HG03558 (cell line): ENCODE results near the gene ZNF48.
A peak's percentile ranks its signal among the peaks of the same experiment; 100 is the strongest.

ENCODE experiments used
- ATAC-seq: cut with Tn5 transposase; IDR thresholded peaks from one replicate; pipeline ENCODE4 v1.9.1; 2021; ENCODE audit warnings: moderate number of reproducible peaks; ENCODE audit not compliant: unreplicated experiment; ENCODE audit errors: extremely low read depth

ZNF48 gene

DNA sequence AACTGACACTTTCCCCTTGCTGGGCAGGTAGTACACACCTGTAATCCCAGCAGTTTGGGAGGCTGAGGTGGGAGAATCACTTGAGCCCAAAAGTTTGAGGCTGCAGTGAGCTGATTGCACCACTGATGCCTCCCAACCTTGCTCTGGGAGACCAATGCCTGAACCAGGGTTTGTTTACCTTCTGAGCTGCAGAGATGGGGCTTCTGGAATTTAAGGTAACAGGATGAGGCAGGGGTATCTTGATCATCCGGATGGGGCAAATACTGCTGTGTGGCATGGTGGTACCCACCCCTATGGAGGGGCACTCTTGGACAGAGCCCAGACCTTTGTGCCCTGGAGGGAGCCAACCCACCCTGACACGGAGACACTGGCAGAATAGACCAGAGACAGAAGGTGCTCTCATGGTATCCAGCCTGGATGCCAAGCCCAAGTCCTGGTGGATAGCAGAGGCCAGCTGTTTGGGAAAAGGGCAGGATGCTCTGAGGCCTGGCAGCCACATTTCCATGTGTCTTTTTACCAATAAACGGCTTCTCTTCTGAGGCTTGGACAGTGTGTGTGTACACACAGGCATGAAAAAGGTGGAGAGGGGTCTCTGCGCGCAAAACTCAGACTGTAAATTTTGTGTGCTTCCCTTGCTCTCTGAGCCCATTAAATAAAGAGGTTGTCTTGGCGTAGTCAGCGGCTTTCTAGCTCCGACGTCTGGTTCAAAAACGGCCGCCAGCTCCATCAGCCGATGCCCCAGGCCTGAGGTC lies 4.4 kb downstream of the ZNF48 start:
- ATAC-seq, result no peak

DNA sequence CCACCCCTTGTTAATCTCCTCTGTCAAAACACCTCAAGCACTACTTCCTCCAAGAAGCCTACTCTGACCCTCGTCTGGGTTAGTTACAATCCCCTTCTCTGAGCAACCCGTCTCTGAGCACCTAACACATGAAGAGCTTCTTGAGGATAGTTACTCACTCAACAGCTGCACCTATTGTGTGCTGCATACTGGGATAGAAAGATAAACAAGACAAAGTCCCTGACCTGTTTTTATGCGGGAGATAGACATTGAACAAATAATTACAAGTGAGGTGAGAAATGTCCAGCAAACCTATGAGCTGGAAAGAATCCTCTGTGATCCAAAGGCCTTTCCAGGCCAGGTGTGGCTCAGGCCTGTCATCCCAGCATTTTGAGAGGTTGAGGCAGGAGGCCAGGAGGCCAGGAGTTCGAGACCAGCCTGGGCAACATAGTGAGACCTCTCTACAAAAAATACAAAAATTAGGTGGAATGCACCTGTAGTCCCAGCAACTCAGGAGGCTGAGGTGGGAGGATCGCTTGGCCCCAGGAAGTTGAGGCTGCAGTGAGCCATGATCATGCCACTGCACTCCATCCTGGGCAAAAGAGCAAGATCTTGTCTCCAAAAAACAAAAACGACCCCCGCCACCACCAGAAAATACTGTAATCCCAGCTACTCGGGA lies 6.7 kb downstream of the ZNF48 start:
- no peak for ATAC-seq

- ATAC-seq, result no peak
Observed at GRCh38 chr16:30406795-30407101, 11.5 kb downstream of the ZNF48 start.

DNA sequence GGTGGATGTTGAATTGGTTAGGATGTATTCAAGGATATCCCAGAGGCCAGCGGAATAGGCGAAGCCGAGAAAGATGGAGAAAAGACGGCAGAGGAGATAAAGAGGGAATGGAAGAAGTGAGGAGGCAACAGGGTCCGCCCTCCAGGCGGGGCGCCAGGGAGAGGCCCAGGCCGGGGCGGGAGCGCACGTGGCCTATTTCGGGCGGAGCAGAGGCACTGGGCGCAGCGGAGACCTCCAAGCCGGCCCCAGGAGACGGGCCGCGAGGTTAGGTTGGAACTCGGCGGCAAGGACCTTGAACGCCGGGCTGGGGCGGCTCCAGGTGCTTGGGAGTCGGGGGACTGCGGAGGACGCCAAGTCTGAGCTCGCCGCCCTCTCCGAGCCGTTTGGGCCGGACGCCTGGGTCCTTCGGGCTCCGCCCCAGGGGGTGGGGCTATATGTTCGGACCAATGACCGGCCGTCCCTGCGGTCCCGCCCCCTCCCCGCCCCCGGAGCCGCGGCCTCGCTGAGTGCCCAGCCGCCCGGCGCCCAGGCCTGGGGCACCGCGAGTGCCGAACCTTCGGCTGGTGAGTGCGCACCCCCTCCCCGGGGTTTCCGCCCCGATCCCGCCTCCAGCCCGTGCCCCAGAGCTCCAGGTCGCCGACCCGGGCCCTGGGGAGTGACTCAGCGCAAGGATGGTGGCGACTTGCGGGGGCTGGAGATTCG lies 12.0 kb downstream of the ZNF48 start, which contains the start of gene ZNF771:
ZNF771 (plus strand) TSS at position 505 of the 702 bp plus-strand sequence. CDS start 448 bp downstream, outside the sequence.
- no peak for ATAC-seq

DNA sequence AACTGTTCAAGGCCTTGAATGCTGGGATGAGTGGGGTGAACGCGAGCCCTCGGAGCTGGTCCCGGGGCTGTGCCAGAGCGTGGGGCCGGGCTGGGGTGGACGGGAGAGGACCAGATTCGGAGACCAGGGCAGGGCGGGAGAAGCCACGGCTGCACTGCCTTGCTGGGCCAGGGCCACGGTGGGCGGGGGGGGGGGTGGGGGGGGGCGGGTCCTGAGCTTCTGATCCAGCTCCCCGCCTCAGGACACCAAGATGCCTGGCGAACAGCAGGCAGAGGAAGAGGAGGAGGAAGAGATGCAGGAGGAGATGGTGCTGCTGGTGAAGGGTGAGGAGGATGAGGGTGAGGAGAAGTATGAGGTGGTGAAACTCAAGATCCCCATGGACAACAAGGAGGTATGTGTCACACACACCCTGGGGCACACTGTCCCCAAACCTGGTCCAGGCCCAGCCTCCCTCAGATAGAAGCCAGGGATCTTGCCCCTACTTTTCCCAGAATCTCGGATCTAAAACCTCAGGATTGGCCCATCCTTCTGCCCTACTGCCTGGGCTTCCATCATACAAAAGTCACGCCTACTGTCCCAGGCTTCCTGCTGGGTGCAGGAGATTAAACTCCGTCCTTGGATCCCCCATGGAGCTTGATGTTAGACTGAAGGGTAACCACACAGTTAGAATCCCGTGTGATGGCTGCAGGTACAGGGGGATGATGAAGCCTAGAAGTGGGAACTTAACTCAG lies 12.7 kb downstream of the ZNF48 start:
- ATAC-seq, result no peak

- no peak for ATAC-seq
Observed at GRCh38 chr16:30409125-30410060, 14.2 kb downstream of the ZNF48 start.

DNA sequence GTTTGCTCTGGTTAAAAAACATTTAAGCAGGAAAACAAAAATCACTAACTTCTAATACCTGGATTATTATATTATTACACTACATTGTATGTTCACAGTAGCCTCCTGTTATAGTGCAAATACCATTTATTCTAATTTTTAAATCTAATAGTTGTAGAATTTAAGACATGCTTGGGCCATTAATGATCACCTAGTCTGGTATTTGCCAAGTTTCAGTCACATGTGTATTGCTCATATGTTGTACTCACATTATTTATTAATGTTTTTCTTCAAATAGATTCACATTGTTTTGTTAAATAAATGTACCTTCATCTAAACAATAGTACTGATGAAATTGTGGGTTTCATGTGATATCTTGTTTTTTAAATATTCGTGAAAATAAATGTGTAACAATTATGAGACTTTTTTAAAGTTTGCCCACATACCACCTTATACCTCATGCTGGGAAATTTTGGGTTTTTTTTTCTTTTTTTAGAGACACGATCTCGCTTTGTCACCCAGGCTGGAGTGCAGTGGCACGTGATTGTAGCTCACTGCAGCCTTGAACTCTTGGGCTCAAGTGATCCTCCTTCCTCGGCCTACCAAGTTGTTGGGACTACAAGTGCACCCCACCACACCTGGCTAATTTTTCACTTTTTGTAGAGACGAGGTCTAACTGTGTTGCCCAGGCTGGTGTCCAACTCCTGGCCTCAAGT lies 18.0 kb downstream of the ZNF48 start:
- ATAC-seq, result no peak

GRCh38 chr16:30414159-30414558 lies 18.9 kb downstream of the ZNF48 start:
- ATAC-seq, result no peak

- no peak for ATAC-seq
Observed at GRCh38 chr16:30416047-30416603, 20.9 kb downstream of the ZNF48 start.

GRCh38 chr16:30416624-30417528 lies 21.7 kb downstream of the ZNF48 start:
- no peak for ATAC-seq

DNA sequence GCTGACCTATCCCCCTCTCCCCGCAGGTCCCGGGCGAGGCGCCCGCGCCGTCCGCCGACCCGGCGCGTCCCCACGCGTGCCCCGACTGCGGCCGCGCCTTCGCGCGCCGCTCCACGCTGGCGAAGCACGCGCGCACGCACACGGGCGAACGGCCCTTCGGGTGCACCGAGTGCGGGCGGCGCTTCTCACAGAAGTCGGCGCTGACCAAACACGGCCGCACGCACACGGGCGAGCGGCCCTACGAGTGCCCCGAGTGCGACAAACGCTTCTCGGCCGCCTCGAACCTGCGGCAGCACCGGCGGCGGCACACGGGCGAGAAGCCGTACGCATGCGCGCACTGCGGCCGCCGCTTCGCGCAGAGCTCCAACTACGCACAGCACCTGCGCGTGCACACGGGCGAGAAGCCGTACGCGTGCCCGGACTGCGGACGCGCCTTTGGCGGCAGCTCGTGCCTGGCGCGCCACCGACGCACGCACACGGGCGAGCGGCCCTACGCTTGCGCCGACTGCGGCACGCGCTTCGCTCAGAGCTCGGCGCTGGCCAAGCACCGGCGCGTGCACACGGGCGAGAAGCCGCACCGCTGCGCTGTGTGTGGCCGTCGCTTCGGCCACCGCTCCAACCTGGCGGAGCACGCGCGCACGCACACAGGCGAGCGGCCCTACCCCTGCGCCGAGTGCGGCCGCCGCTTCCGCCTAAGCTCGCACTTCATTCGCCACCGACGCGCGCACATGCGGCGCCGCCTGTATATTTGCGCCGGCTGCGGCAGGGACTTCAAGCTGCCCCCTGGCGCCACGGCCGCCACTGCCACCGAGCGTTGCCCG lies 22.5 kb downstream of the ZNF48 start:
- peak; percentile 61 for ATAC-seq

GRCh38 chr16:30418350-30419181 lies 23.3 kb downstream of the ZNF48 start:
- no peak for ATAC-seq

DNA sequence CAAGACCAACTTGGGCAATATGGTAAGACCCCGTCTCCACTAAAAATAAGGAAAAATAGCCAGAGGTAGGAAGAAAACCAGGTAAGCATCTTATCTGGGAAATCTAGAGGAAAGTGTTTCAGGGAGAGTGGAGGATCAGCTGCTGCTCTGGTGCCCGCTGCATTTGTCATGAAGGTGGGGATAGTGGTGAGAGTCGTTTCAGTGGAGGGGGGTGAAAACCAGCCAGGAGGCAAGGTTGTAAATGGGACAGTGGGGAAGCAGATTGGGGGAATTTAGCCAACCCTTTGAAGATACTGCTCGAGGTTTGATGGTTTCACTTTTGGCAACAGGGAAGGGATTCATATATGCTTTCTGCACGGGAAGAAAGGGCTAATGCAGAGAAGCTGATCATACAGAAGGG lies 25.8 kb downstream of the ZNF48 start:
- no peak for ATAC-seq

DNA sequence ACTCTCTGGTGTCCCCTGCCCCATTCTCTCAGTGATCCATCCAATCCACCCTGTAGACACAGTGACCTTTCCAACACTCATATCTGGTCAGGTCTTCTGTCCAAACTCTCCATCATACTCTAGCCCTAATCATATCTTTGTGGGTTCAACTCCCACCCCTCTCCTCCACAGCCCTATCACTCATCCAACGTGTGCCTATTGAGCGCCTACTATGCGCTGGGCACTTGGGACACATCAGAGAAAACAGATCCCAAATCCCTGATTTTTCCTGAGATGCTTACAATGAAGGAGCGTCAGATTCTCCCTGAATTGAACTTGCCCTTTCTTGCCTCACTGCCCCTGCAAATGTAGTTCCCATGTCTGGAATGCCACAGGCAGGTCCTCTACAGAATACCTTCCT lies 32.8 kb downstream of the ZNF48 start:
- ATAC-seq, result no peak

GRCh38 chr16:30429418-30429677 lies 34.1 kb downstream of the ZNF48 start:
- ATAC-seq, result no peak

- peak; percentile 74 for ATAC-seq
Observed at GRCh38 chr16:30429678-30430427, 34.6 kb downstream of the ZNF48 start, which contains the start of gene DCTPP1. Gene DCTPP1, minus strand, starts transcription at chr16:30430030. Its CDS starts 50 bp downstream, at chr16:30429980.
